Epithelial cell of esophagus (primary cell): Measurements from ENCODE around the gene RLBP1.

Source experiments
- DNase-seq: peaks from one replicate; pipeline ENCODE4 v3.0.0; 2010; ENCODE audit warnings: low read depth
- H3K4me3 ChIP-seq: 2 replicates; pipeline ENCODE4 v1.5.1; 2011; ENCODE audit warnings: mild to moderate bottlenecking, low read length, control low read depth
- TF ChIP-seq, protein P1 (sequence below): IDR thresholded peaks from 2 replicates; pipeline ENCODE4 v1.5.1; 2011; ENCODE audit warnings: low read depth, mild to moderate bottlenecking, low read length, control low read depth, inconsistent platforms; ENCODE audit not compliant: insufficient read depth; ENCODE audit errors: missing control alignments

Gene RLBP1

DNA sequence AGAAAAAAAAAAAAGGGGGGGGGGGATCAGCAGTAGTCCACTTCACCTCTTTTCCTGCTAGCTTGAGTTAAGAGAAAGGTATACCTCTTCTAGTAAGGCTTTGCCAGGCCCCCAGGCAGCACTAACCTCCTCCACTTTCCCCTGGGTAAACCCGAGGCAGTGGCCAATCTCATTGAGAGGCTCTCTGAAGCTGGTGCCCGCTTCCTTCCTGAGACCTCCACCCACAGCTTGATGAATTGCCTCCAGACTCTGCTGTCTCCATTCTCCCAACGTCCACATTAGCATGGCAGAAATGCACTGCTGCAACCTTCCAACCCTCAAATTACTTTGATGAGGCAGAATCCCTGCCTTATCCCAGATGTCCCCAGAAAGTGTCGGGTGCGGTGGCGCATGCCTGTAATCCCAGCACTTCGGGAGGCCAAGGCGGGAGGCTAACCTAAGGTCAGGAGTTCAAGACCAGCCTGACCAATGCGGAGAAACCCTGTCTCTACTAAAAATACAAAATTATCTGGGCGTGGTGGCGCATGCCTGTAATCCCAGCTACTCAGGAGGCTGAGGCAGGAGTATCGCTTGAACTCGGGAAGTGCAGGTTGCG lies 15.3 kb downstream of the RLBP1 start:
- TF ChIP-seq, protein P1, sequence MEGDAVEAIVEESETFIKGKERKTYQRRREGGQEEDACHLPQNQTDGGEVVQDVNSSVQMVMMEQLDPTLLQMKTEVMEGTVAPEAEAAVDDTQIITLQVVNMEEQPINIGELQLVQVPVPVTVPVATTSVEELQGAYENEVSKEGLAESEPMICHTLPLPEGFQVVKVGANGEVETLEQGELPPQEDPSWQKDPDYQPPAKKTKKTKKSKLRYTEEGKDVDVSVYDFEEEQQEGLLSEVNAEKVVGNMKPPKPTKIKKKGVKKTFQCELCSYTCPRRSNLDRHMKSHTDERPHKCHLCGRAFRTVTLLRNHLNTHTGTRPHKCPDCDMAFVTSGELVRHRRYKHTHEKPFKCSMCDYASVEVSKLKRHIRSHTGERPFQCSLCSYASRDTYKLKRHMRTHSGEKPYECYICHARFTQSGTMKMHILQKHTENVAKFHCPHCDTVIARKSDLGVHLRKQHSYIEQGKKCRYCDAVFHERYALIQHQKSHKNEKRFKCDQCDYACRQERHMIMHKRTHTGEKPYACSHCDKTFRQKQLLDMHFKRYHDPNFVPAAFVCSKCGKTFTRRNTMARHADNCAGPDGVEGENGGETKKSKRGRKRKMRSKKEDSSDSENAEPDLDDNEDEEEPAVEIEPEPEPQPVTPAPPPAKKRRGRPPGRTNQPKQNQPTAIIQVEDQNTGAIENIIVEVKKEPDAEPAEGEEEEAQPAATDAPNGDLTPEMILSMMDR = no peak
- DNase-seq = no peak
- no peak overlapping the region for H3K4me3 ChIP-seq

- TF ChIP-seq, protein P1 = no peak
- DNase-seq = no peak
- no peak overlapping the region for H3K4me3 ChIP-seq
These were observed 17.6 kb downstream of the RLBP1 start for GRCh38 chr15:89203705-89204273.

DNA sequence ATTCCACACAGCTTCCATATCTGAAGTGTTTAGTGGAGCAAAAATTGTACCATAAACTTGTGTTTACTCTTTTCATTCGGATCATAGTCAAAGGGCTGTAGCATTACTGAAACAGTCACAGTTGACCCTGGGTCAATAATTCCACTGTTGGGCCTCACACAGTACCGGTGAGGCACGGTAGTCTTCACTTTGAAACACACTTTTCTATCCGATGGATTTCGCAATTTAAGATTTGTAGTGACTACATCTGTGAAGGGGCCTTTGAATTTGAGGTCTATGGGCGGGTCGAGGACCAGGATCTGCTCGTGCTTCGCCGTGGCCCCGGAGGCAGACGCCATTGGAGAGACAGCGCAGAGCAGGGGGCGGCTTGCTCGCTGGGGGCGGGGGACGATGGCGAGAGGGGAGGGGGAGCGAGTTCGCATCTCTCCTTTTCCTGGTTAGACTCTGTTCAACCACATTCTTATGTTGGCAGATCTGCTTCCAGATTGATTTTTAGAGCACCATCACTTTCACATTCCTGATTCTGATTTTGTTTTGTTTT lies 19.8 kb downstream of the RLBP1 start:
- TF ChIP-seq, protein P1 = no peak
- no peak for DNase-seq
- H3K4me3 ChIP-seq = no peak overlapping the region

GRCh38 chr15:89200182-89200581 lies 21.2 kb downstream of the RLBP1 start:
- TF ChIP-seq, protein P1 = no peak
- no peak for DNase-seq
- H3K4me3 ChIP-seq = no peak overlapping the region

DNA sequence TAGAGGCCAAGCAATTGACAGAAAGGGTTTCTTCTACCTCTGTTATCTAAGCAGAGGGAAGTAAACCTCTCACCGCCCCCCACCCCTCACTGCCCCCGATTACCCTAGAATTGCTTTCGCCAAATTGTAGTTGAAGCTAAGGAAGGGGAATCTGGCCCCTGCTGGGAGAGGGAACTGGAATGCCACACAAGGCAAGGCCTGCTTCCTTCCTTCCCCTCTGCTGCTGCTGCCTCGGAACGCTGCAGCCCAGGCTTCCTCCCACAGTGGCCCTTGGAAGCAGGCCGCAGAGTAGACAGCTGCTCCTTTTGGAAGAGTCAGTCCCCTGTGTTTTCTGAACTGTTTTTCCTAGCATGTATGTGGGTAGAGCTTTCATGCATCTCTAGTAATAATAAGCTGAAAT lies 21.6 kb downstream of the RLBP1 start:
- no peak overlapping the region for H3K4me3 ChIP-seq
- TF ChIP-seq, protein P1 = no peak
- DNase-seq = no peak

DNA sequence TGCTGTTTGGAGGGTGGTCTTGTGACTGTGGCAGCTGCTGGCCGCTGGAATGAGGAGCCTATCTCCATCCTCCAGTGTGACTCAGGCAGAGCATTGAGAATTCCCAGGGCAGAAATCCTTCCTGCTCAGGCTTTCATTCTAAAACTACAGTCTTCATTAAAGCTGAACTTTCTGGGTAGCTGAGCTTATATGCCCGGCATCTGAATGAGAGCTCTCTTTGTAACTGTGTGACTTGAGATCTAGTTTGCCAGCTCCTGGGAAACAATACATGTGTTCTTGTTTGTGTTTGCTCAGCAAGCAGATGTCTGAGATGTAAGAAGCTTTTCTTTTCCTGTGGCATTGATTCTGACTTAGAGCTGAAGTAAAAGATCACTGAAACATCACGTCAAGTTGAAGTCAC lies 22.4 kb downstream of the RLBP1 start:
- no peak for DNase-seq
- no peak overlapping the region for H3K4me3 ChIP-seq
- TF ChIP-seq, protein P1 = no peak

DNA sequence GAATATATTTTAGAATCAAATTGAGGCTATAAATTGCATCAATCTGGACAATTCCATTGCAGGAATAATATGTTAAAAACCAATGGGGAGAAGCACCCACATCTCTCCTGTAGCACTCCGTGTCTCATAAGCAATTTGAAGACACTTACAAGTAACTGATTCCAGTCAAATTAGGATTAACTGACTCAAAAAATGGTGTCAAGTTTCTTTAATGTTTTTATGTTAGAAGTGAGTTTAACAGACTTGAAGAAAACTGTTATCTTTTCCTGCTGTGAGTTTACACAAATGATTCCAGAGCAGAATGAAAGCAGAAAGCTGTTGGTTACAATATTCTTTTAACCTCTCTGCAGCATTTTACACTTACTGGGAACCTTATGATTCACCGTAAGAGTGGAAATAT lies 23.2 kb downstream of the RLBP1 start:
- DNase-seq = no peak
- no peak overlapping the region for H3K4me3 ChIP-seq
- TF ChIP-seq, protein P1 = no peak
